Smooth muscle cell (in vitro differentiated cells): ENCODE data around the gene MAP1B. TPM values are rescaled to one million over a fixed set of nuclear protein-coding genes. Genes with fewer than 3 reads are reported as not detected.
A peak's percentile ranks its signal among the peaks of the same experiment; 100 is the strongest.

Experiments
- DNase-seq: peaks from one replicate; lab custom pipeline; 2025; ENCODE audit not compliant: unreplicated experiment; lab: John Stamatoyannopoulos, UW
- H2AFZ ChIP-seq: fragments of 200-600 bp; sonication (generic); 2 replicates; pipeline ENCODE4 v1.6.0; 2016; ENCODE audit warnings: antibody characterized with exemption, low read depth, mild to moderate bottlenecking
- H3F3A ChIP-seq: fragments of 200-600 bp; sonication (generic); 2 replicates; pipeline ENCODE4 v1.6.0; 2017; ENCODE audit warnings: antibody characterized with exemption, low read depth
- H3K27ac ChIP-seq: fragments of 200-600 bp; sonication (generic); 2 replicates; pipeline ENCODE4 v1.5.1; 2016; ENCODE audit warnings: low read depth, mild to moderate bottlenecking
- H3K27me3 ChIP-seq: fragments of 200-600 bp; sonication (generic); 2 replicates; pipeline ENCODE4 v1.6.1; 2016; ENCODE audit warnings: low read depth, mild to moderate bottlenecking
- H3K36me3 ChIP-seq: fragments of 200-600 bp; sonication (generic); 2 replicates; pipeline ENCODE4 v1.5.1; 2016; ENCODE audit warnings: low read depth
- H3K4me1 ChIP-seq: fragments of 200-600 bp; sonication (generic); 2 replicates; pipeline ENCODE4 v1.5.1; 2016; ENCODE audit warnings: low read depth
- H3K4me2 ChIP-seq: fragments of 200-600 bp; sonication (generic); 2 replicates; pipeline ENCODE4 v1.6.0; 2016; ENCODE audit warnings: mild to moderate bottlenecking
- H3K4me3 ChIP-seq: fragments of 200-600 bp; sonication (generic); 2 replicates; pipeline ENCODE4 v1.5.1; 2016; ENCODE audit warnings: mild to moderate bottlenecking
- H3K79me2 ChIP-seq: fragments of 200-600 bp; sonication (generic); 2 replicates; pipeline ENCODE4 v1.6.0; 2016; ENCODE audit warnings: low read depth, mild to moderate bottlenecking
- H3K9ac ChIP-seq: fragments of 200-600 bp; sonication (generic); 2 replicates; pipeline ENCODE4 v1.6.0; 2016; ENCODE audit warnings: low read depth
- H3K9me3 ChIP-seq: fragments of 200-600 bp; sonication (generic); replicated peaks from 2 replicates; pipeline ENCODE4 v1.5.1; 2016; ENCODE audit warnings: low read depth
- H4K20me1 ChIP-seq: fragments of 200-600 bp; sonication (generic); 2 replicates; pipeline ENCODE4 v1.6.0; 2016; ENCODE audit warnings: low read depth
- WGBS: methylation state at CpG from one replicate; pipeline ENCODE4 v1.1.7; 2016; ENCODE audit warnings: low lambda C conversion rate; 5-methylcytosine and 5-hydroxymethylcytosine counted together
- polyA plus RNA-seq: library from polyadenylated mRNA; unstranded; fragments of >200 nt; fragmentation: Nextera tagmentation; extraction: Ambion mirVana; gene quantifications from 2 replicates; pipeline ENCODE4 v1.2.1, GENCODE V29; 2016
- total RNA-seq: library from RNA; depleted of rRNA; stranded (reverse); fragments of >200 nt; gene quantifications from 2 replicates; pipeline ENCODE4 v1.2.3, GENCODE V29; 2014
- TF ChIP-seq, protein P1 (sequence below): fragments of 200-600 bp; sonication (generic); IDR thresholded peaks from 2 replicates; pipeline ENCODE4 v1.5.1; 2017; ENCODE audit warnings: borderline replicate concordance, mild to moderate bottlenecking, antibody characterized with exemption; ENCODE audit not compliant: insufficient read depth, poor library complexity, severe bottlenecking

MAP1B gene
- total and polyA plus RNA-seq, 2 experiments from 2014 or later: 111 to 143 TPM

DNA sequence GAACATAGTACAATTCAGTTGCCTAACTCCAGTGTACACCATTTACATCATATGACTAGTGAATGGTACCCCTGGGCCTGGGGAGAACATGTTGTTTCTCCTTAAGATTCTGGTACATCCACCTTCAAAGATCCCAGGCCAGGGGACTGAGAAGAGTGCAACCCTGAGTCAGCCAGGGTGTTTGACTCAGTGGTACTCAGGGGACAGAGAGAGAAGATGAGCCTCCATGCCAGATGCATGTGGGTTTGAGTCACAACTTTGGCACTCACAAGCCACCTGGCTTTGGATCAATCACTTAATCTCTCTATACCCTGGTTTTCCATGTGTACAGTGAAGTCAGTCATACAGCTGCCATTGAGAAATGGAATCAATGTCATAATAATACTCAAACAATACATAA lies 53.7 kb downstream of the MAP1B start:
- TF ChIP-seq, protein P1, sequence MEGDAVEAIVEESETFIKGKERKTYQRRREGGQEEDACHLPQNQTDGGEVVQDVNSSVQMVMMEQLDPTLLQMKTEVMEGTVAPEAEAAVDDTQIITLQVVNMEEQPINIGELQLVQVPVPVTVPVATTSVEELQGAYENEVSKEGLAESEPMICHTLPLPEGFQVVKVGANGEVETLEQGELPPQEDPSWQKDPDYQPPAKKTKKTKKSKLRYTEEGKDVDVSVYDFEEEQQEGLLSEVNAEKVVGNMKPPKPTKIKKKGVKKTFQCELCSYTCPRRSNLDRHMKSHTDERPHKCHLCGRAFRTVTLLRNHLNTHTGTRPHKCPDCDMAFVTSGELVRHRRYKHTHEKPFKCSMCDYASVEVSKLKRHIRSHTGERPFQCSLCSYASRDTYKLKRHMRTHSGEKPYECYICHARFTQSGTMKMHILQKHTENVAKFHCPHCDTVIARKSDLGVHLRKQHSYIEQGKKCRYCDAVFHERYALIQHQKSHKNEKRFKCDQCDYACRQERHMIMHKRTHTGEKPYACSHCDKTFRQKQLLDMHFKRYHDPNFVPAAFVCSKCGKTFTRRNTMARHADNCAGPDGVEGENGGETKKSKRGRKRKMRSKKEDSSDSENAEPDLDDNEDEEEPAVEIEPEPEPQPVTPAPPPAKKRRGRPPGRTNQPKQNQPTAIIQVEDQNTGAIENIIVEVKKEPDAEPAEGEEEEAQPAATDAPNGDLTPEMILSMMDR: no peak
- Histone ChIP-seq H3K36me3 (no peaks in the 10 kb centered on the region), H3K4me3 (no peak overlapping the region), H3K9ac (no peak overlapping the region), H3K79me2 (peaks cover 63% of the 10 kb centered on the region), H2AFZ (no peak overlapping the region), H3K27me3 (no peaks in the 10 kb centered on the region), H4K20me1 (peaks cover 52% of the 10 kb centered on the region), H3K4me1 (peaks cover 28% of the 10 kb centered on the region), H3K4me2 (no peak overlapping the region), H3K27ac (peak overlapping the region; percentile 86), H3F3A (peaks cover 31% of the 10 kb centered on the region), H3K9me3 (no peaks in the 10 kb centered on the region)
- no peak for DNase-seq

DNA sequence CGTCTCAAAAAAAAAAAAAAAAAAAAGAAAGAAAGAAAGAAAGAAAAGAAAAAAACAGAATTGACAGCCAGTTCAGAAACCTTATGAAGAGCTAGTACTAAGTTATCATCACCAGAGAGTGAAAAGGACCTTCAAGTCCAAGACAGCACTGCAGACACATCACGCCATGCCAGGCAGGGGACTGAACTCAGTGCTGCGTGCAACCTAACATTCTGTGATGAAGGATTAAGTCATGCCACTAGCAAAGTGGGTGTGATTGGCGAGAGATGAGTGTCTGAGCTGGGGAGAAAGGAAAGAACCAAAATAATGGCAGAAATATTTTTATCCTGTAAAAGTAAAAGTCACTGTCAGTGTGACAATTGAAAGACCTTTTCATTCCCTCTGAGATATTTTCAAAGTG lies 54.7 kb downstream of the MAP1B start:
- no peak for DNase-seq
- Histone ChIP-seq H3K36me3 (no peaks in the 10 kb centered on the region), H3K4me3 (no peak overlapping the region), H3K4me2 (no peak overlapping the region), H3K27ac (no peak overlapping the region), H3K4me1 (peaks cover 29% of the 10 kb centered on the region), H3K79me2 (peaks cover 65% of the 10 kb centered on the region), H4K20me1 (peaks cover 44% of the 10 kb centered on the region), H2AFZ (no peak overlapping the region), H3K9me3 (no peaks in the 10 kb centered on the region), H3K9ac (no peak overlapping the region), H3K27me3 (no peaks in the 10 kb centered on the region), H3F3A (peaks cover 29% of the 10 kb centered on the region)
- TF ChIP-seq, protein P1: no peak
- 95% methylated on average over 4 of the region's 4 CpGs for WGBS

DNA sequence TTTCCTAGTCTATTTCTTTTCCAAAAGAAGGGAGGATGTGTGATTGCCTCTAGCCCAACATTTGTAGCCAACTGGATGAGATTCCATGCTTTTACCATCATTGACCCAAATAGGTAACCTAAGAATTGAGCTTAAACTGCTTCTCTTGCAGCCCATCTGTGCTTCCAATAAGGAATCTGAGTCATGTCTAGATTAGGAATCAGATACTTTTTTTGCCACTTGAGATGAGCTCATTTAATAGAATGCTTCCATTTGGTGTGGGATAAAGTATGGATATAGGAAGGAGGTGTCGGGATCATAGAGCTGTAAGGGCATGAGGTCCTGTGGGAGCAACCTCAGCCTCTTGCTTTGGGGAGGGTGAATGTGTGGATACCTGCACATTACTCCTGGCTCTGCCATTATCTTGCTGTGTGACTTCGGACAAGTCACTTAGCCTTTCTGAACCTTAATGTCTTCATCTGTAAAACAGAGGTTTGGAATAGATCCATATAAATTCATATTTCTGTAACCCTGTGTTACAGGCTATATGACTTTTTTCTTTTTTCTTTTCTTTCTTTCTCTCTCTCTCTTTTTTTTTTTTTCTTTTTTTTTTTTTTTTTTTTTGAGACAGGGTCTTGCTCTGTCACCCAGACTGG lies 56.2 kb downstream of the MAP1B start:
- Histone ChIP-seq H3F3A (peaks cover 26% of the 10 kb centered on the region), H3K4me2 (no peak overlapping the region), H3K79me2 (peaks cover 73% of the 10 kb centered on the region), H3K36me3 (no peaks in the 10 kb centered on the region), H3K4me3 (no peak overlapping the region), H3K27me3 (no peaks in the 10 kb centered on the region), H4K20me1 (peaks cover 47% of the 10 kb centered on the region), H2AFZ (no peak overlapping the region), H3K4me1 (peaks cover 32% of the 10 kb centered on the region), H3K9me3 (no peaks in the 10 kb centered on the region), H3K9ac (no peak overlapping the region), H3K27ac (no peak overlapping the region)
- DNase-seq: no peak
- TF ChIP-seq, protein P1: no peak
- 93% methylated on average over 2 of the region's 2 CpGs for WGBS
